ENCODE data around the gene PTBP3. TPM values are rescaled to one million over a fixed set of nuclear protein-coding genes. Genes with fewer than 3 reads are reported as not detected.
A peak's percentile ranks its signal among the peaks of the same experiment; 100 is the strongest.

Gene PTBP3
- total RNA-seq, 2 experiments from 2014 or later: 87.2 to 92.3 TPM

DNA sequence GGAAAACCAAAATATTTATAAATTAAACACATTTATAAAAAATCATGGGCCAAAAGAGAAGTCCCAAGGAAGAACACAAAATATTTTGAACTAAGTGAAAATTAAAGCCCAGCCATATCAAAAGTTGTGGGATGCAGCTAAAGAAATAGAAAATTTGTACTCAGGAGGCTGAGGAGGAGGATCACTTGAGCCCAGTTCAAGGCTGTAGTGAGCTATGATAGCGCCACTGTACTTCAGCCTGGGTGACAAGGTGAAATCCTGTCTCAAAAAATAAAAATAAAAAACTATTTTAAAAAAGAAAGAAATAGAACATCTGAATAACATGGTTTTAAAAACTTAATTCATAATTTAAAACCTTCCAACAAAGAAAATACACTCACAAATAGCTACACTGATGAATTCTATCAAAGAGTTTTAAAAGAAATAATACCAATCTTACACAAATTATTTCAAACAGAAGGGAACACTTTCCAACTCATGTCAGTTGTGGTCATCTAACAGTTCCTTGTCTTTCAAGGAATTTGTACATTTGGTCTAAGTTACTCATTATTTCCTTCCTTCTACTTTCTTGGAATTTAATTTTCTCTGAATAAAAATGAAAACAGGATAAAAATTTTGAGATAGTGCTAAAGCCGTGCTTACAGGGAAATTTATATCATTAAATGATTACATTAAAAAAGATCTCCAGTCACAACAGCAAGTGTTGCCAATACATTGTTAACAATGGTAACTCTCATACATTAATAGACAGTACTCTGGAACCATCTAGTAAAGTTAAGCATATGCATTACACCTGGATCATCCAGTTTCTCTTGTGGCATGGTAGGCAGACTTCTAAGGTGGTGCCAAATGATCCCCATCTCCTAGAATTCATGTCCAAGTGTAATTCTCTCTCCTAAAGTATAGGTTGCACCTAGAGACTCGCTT lies 17.8 kb downstream of the PTBP3 start:
- no peak overlapping the region for H3K4me3 Mint-ChIP-seq
- CTCF ChIA-PET: interaction anchor here (1.0 to 1.6 kb wide), 2 partner anchors 11 to 18 kb away, joined by 3 to 5 read pairs; partner anchors contain the start of gene PTBP3
- DNase-seq: no peak
- H3K27me3 Mint-ChIP-seq: no peaks in the 10 kb centered on the region
- POLR2A ChIA-PET: no interaction called here
- H3K9me3 Mint-ChIP-seq: no peaks in the 10 kb centered on the region
- H3K27ac Mint-ChIP-seq: peak overlapping the region; percentile 58
- intact Hi-C loops (cut with micrococcal nuclease): loop anchor here (2.0 kb wide), 1 partner anchor 67 kb away; no protein-coding TSS in a partner anchor
- H3K36me3 Mint-ChIP-seq: peaks cover 5% of the 10 kb centered on the region
- peaks cover 63% of the 10 kb centered on the region for H3K4me1 Mint-ChIP-seq (ENCODE audit: low read depth)

DNA sequence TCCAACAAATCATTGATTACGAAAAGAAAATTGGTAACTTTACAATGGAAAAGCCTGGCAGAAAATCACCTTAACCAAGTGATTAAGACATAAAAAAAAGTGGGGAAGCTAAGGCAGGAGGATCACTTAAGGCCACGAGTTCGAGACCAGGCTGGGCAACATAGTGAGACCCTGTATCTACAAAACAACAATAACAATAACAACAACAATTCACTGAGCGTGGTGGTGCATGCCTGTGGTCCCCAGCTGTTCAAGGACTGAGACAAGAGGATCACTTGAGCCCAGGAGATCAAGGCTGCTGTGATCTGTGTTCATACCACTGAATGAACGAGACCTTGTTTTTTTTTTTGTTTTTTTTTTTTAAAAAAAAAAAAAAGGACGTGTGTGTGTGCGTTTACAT lies 21.3 kb downstream of the PTBP3 start:
- H3K36me3 Mint-ChIP-seq: peaks cover 1% of the 10 kb centered on the region
- peaks cover 47% of the 10 kb centered on the region for H3K4me1 Mint-ChIP-seq (ENCODE audit: low read depth)
- CTCF ChIA-PET: interaction anchor here (0.6 kb wide), 1 partner anchor 74 kb away, joined by 6 read pairs; no protein-coding TSS in a partner anchor

DNA sequence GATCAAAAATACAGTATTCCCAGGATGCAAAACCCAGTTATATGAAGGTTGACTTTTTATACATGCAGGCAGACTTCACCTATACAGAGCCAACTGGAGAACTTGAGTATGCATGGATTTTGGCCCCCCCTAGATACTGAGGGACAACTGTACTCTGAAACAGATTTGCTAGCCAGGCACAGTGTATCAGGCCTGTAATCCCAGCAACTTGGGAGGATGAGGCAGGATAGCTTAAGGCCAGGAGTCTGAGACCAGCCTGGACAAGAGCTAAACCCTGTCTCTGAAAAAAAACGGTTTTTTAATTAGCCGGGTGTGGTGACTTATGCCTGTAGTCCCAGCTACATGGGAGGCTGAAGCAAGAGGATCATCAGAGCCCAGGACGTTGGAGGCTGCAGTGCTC lies 21.9 kb downstream of the PTBP3 start:
- intact Hi-C loops (cut with micrococcal nuclease): no loop called here

More for the DNA sequence above, 21.3 kb downstream of the PTBP3 start:
- Mint-ChIP-seq H3K27me3 (no peaks in the 10 kb centered on the region), H3K9me3 (no peaks in the 10 kb centered on the region), H3K27ac (no peak overlapping the region), H3K4me3 (no peak overlapping the region)
- intact Hi-C loops (cut with micrococcal nuclease): no loop called here
- DNase-seq: no peak
- POLR2A ChIA-PET: no interaction called here

DNA sequence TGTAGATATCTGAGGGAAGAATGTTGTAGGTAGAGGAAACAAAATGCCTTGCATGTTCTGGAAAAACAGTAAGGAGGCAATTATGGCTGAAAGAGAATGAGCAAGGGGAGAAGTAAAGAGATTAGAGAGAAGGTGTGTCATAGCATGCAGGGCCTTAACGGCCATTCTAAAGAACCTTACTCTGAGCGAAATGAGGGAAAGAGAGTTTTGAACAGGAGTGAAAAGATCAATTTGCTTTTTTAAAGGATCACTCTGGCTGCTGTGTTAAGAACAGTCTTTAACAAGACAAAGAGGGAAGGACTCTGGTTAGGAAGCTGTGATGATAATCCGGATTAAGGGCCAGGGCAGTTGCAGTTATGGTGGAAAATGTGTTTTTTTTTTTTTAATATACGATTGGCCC lies 22.6 kb downstream of the PTBP3 start:
- Mint-ChIP-seq H3K9me3 (no peaks in the 10 kb centered on the region), H3K36me3 (peaks cover 1% of the 10 kb centered on the region), H3K27ac (no peak overlapping the region), H3K4me3 (no peak overlapping the region), H3K27me3 (no peaks in the 10 kb centered on the region), H3K4me1 (ENCODE audit: low read depth) (peaks cover 37% of the 10 kb centered on the region)
- ChIA-PET POLR2A (interaction anchor here (1.6 kb wide), 1 partner anchor 110 kb away, joined by 3 read pairs; no protein-coding TSS in a partner anchor), CTCF (no interaction called here)
- intact Hi-C loops (cut with micrococcal nuclease): no loop called here
- DNase-seq: no peak

More for the DNA sequence above, 21.9 kb downstream of the PTBP3 start:
- ChIA-PET CTCF (no interaction called here), POLR2A (interaction anchor here (1.6 kb wide), 1 partner anchor 111 kb away, joined by 3 read pairs; no protein-coding TSS in a partner anchor)
- no peak overlapping the region for H3K4me3 Mint-ChIP-seq
- H3K4me1 Mint-ChIP-seq (ENCODE audit: low read depth): peaks cover 44% of the 10 kb centered on the region
- no peak for DNase-seq
- no peaks in the 10 kb centered on the region for H3K9me3 Mint-ChIP-seq
- no peak overlapping the region for H3K27ac Mint-ChIP-seq
- H3K27me3 Mint-ChIP-seq: no peaks in the 10 kb centered on the region
- peaks cover 1% of the 10 kb centered on the region for H3K36me3 Mint-ChIP-seq

DNA sequence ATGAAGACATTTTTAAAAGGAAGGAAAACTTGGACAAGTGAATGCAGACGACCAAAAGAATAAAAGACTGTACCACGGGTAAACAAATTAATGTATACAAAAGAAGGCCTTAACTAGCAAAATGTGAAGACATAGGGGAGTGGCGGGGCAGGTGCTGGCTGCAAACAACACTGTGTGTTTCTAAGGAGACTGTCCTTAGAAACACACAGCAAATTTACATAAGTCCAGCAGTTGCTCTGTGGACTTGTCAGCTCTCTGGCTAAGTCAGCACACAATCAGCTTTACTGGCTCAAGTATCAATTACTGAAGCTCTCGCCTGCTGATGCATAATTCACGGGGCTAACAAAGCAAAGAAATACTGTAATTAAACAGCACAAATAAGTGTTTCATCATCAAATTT lies 24.8 kb downstream of the PTBP3 start:
- H3K4me1 Mint-ChIP-seq (ENCODE audit: low read depth): peaks cover 27% of the 10 kb centered on the region

DNA sequence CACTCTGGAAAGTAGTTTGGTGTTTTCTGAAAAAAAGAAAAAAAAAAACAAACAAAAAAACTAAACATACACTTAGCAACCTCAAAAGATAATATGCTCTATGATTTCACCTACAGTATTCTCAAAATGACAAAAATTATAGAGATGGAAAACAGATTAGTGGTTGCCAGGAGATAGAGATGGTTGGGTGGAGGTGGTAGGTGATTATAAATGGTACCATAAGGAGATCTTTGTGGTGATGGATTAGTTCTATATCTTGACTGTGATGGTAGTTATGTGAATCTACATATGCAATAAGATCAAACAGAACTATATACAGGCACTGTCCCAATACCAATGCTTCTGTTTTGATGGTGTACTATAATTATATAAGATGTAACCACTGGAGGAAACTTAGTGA lies 32.0 kb downstream of the PTBP3 start:
- Mint-ChIP-seq H3K27me3 (no peaks in the 10 kb centered on the region), H3K9me3 (no peaks in the 10 kb centered on the region), H3K4me1 (ENCODE audit: low read depth) (peaks cover 40% of the 10 kb centered on the region), H3K4me3 (no peak overlapping the region), H3K27ac (no peak overlapping the region), H3K36me3 (peaks cover 3% of the 10 kb centered on the region)
- CTCF ChIA-PET: no interaction called here
- POLR2A ChIA-PET: no interaction called here
- no peak for DNase-seq
- intact Hi-C loops (cut with micrococcal nuclease): loop anchor here (1.0 kb wide), 1 partner anchor 26 kb away; no protein-coding TSS in a partner anchor

More for the DNA sequence above, 24.8 kb downstream of the PTBP3 start:
- no peak overlapping the region for H3K27ac Mint-ChIP-seq
- intact Hi-C loops (cut with micrococcal nuclease): no loop called here
- no peak overlapping the region for H3K4me3 Mint-ChIP-seq
- ChIA-PET CTCF (no interaction called here), POLR2A (no interaction called here)
- H3K36me3 Mint-ChIP-seq: peaks cover 1% of the 10 kb centered on the region
- H3K9me3 Mint-ChIP-seq: no peaks in the 10 kb centered on the region
- no peaks in the 10 kb centered on the region for H3K27me3 Mint-ChIP-seq
- DNase-seq: no peak

DNA sequence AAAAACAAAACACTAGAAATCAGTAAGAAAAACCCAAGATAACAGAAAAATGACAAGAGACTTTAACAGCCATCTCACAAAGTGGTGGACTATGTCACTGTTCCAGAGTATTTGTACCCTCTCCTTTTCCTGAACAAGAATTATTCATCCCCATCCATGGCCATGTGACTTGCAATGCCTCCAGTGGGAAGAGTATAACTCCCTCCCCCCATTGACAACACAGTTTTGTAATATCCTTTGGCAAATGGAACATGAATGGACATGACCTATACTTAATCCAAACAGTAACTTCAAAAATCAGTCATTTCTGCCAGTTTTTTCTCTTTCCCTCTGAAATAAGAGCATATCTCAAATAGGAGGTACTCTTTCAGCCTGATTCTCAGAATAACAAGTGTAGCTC lies 33.9 kb downstream of the PTBP3 start:
- no peak for DNase-seq
- no peak overlapping the region for H3K4me3 Mint-ChIP-seq
- peaks cover 10% of the 10 kb centered on the region for H3K36me3 Mint-ChIP-seq
- H3K4me1 Mint-ChIP-seq (ENCODE audit: low read depth): peaks cover 39% of the 10 kb centered on the region
- ChIA-PET POLR2A (no interaction called here), CTCF (no interaction called here)
- no peaks in the 10 kb centered on the region for H3K9me3 Mint-ChIP-seq
- H3K27me3 Mint-ChIP-seq: no peaks in the 10 kb centered on the region
- H3K27ac Mint-ChIP-seq: no peak overlapping the region
- intact Hi-C loops (cut with micrococcal nuclease): no loop called here

DNA sequence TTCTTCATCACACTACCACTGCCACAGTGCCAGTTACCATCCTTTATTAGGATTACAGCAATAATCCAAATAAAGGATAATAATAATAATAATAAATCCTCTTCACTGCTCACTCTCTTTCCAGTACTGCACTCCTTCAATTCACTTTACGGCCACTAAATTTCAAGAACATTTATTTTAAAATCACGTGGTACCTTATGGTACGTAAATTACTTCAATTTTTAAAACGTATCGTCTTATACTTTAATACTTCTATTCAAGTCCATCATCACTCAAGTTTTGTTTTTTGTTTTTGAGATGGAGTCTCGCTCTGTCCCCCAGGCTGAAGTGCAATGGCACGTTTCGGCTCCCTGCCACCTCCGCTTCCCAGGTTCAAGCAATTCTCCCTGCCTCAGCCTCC lies 36.5 kb downstream of the PTBP3 start:
- ChIA-PET POLR2A (no interaction called here), CTCF (interaction anchor here (1.3 kb wide), 1 partner anchor 19 kb away, joined by 3 read pairs; no protein-coding TSS in a partner anchor)
- Mint-ChIP-seq H3K4me3 (no peak overlapping the region), H3K27ac (no peak overlapping the region), H3K9me3 (no peaks in the 10 kb centered on the region), H3K4me1 (ENCODE audit: low read depth) (peaks cover 33% of the 10 kb centered on the region), H3K36me3 (peaks cover 21% of the 10 kb centered on the region), H3K27me3 (no peaks in the 10 kb centered on the region)
- DNase-seq: no peak
- intact Hi-C loops (cut with micrococcal nuclease): no loop called here

DNA sequence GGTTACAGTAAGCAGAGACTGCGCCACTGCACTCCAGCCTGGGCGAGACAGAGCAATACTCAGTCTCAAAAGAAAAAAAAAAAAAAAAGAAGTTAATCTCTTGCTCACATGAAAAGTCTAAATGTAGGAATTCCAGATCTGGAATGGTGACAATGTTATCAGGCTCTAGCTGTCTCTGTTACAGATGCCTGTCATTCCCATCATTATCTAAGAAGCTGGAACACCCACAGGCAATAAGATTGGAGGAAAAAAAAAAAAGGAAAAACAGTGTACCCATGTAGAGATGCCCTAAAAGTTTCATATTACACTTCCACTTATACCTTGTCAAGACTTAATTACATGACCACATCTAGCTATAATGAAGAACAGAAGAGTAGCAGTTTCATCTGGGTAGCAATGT lies 38.2 kb downstream of the PTBP3 start:
- ChIA-PET CTCF (interaction anchor here (1.2 kb wide), 1 partner anchor 67 kb away, joined by 3 read pairs; no protein-coding TSS in a partner anchor), POLR2A (interaction anchor here (0.6 kb wide), 1 partner anchor 192 kb away, joined by 6 read pairs; no protein-coding TSS in a partner anchor)
- Mint-ChIP-seq H3K27me3 (no peaks in the 10 kb centered on the region), H3K9me3 (no peaks in the 10 kb centered on the region), H3K4me1 (ENCODE audit: low read depth) (peaks cover 30% of the 10 kb centered on the region), H3K36me3 (peaks cover 29% of the 10 kb centered on the region), H3K27ac (no peak overlapping the region), H3K4me3 (no peak overlapping the region)
- intact Hi-C loops (cut with micrococcal nuclease): no loop called here
- DNase-seq: no peak

DNA sequence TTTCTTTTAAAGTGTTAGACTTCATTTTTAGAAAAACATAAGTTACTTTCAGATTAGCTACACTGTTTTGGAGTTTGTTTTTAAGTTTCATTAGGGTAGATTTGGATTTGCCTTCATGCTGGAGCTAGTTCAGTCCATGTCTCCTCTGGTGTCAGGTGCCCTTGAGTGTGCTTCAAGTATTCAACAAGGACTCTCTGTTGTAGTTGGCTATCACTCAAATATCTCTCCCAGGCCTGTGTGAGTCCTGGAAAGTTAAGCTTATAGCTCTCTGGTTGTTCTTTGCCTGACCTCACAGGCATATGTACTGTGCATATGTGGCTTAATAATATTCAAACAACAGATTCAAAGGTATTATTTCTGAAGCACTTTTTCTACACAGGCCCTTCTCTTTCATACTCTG lies 45.4 kb downstream of the PTBP3 start:
- CTCF ChIA-PET: no interaction called here
- H3K36me3 Mint-ChIP-seq: peaks cover 59% of the 10 kb centered on the region
- H3K27ac Mint-ChIP-seq: no peak overlapping the region
- H3K4me3 Mint-ChIP-seq: no peak overlapping the region
- POLR2A ChIA-PET: no interaction called here
- intact Hi-C loops (cut with micrococcal nuclease): no loop called here
- DNase-seq: no peak
- no peaks in the 10 kb centered on the region for H3K27me3 Mint-ChIP-seq
- peaks cover 29% of the 10 kb centered on the region for H3K9me3 Mint-ChIP-seq
- peaks cover 28% of the 10 kb centered on the region for H3K4me1 Mint-ChIP-seq (ENCODE audit: low read depth)

DNA sequence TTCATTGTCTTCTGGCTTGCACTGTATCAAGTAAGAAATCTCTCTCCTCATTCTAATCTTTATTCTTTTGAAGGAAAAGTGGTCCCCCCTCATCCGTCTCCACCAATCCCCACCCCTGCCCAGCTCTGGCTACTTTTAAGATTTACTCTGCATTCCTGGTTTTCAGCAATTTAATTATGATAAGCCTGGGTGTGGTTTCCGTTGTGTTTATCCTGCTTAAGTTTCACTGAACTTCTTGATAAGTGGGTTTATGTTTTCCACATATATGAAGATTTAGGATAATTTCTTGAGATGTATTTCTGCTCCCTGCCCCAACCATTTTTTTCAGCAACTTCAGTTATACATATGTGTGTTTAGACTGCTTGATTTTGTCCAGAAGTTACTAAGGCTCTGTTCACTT lies 46.5 kb downstream of the PTBP3 start:
- no peak for DNase-seq
- intact Hi-C loops (cut with micrococcal nuclease): no loop called here
- Mint-ChIP-seq H3K27ac (no peak overlapping the region), H3K4me3 (no peak overlapping the region), H3K9me3 (peaks cover 33% of the 10 kb centered on the region), H3K36me3 (peaks cover 58% of the 10 kb centered on the region), H3K27me3 (no peaks in the 10 kb centered on the region), H3K4me1 (ENCODE audit: low read depth) (peaks cover 33% of the 10 kb centered on the region)
- ChIA-PET POLR2A (no interaction called here), CTCF (no interaction called here)

DNA sequence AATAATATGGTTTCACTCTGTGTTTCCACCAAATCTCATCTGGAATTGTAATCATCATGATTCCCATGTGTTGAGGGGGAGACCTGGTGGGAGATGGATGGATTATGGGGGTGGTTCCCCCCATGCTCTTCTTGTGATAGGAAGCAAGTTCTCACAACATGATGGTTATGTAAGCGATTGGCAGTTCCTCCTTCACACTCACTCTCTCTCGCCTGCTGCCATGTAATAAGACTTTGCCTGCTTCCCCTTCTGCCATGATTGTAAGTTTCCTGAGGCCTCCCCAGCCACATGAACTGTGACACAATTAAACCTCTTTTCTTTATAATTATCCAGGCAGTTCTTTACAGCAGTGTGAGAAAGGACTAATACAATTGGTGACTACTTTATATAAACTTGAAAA lies 48.4 kb downstream of the PTBP3 start:
- Mint-ChIP-seq H3K4me3 (no peak overlapping the region), H3K36me3 (peaks cover 51% of the 10 kb centered on the region), H3K27ac (no peak overlapping the region), H3K9me3 (peaks cover 33% of the 10 kb centered on the region), H3K27me3 (no peaks in the 10 kb centered on the region), H3K4me1 (ENCODE audit: low read depth) (peaks cover 25% of the 10 kb centered on the region)
- POLR2A ChIA-PET: no interaction called here
- CTCF ChIA-PET: no interaction called here
- no peak for DNase-seq
- intact Hi-C loops (cut with micrococcal nuclease): no loop called here
